ENCODE results near the gene SLC7A7.
"Not testable (repeated sequence)": the region's sequence is repeated elsewhere in the genome, so short reads cannot be mapped to it uniquely, and the experiment has no call there.

- not testable (repeated sequence) for TF ChIP-seq CTCF (conservative IDR thresholded peaks at IDR 0.05); EZH2 (IDR thresholded peaks at IDR 0.05; ENCODE audit: low read depth)
Observed at GRCh38 chr14:22724847-22725246, 90.4 kb downstream of the SLC7A7 start.

Measured in PC-9 (cell line).